ENCODE measurements around the gene TSPAN31.

DNA sequence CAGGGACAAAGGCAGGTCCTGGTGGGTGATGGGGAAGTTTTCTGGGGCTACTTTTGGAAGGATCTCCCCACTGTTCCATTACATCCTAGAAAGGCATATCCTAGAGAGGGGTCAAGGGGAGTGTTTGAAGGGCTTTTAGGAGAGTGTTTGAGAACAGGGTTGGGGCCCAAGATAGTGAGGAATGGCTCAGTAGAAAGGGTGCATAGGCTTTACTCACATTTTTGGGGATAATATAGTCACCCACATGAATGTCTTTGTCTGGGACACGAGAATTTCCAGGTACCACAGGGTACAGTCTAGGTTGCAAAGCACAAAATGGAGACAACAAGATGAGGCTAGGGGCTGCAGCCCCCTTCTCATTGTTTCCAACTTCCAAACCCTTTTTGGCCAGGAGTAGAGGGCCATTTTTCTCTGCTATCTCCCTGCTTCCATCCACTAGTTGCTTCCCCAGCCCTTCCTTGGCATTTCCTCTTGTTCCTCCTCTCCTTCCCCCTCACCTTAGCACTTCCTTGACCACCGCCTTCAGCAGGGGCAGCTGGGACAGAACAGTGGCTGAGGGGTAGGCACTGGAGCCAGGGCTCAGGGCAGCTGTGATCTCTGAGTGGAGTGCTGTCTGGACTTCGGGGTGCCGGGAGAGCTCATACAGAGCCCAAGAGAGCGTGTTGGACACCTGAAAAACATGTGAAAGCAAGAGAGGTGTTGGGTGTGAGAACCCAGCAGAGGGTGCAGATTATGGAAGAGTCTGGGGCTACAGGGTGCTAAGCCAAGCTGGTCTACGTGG, 19.2 kb downstream of the TSPAN31 start:
- TF ChIP-seq POLR2A (IDR thresholded peaks at IDR 0.05; ENCODE audit: low read depth, low read length) (no peak), POLR2AphosphoS5 (IDR thresholded peaks at IDR 0.05; ENCODE audit: low read depth, low read length) (no peak)
